Erythroblast (primary cell): Measurements from ENCODE around the gene THADA.

Experiments used
- GATA1 ChIP-seq: IDR thresholded peaks from 2 replicates; pipeline ENCODE4 v1.6.1; 2011; ENCODE audit warnings: low read depth, mild to moderate bottlenecking, control low read depth, low read length, moderate library complexity
- POLR2A ChIP-seq: IDR thresholded peaks from 2 replicates; pipeline ENCODE4 v1.6.1; 2011; ENCODE audit warnings: mild to moderate bottlenecking, low read length

GRCh38 chr2:43423941-43424261, 171.9 kb downstream of the THADA start:
- TF ChIP-seq POLR2A (no peak), GATA1 (no peak)
